ENCODE data around the gene DNAJB6. TPM values are rescaled to one million over a fixed set of nuclear protein-coding genes. Genes with fewer than 3 reads are reported as not detected.

The DNAJB6 gene
- total RNA-seq, 2 donors from 2014 or later, result 68.3 to 199 TPM

DNA sequence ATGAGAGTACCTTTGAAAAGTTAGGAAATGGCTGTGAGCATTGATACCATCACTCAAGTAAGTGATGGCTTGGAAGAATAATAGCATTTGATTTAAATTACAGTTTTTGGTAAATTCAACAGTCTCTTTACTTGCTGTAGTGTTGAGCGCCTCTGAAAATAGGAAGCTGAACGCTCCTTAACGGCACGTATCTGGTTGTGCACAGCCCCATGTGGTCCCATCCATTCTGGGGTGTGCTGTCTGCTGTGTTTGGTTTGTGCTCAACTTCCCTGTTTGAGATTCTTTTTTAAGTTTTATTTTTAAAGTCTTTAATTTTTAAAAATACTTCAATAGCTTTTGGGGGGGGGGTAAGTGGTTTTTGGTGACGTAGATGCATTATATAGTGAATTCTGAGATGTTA is 51.5 kb downstream of the DNAJB6 start:
- Histone ChIP-seq H3K4me3 (no peak overlapping the region), H3K4me1 (replicated peaks) (no peaks in the 10 kb centered on the region), H3K36me3 (no peaks in the 10 kb centered on the region), H3K27ac (no peak overlapping the region), H3K9me3 (no peaks in the 10 kb centered on the region), H3K27me3 (replicated peaks; ENCODE audit: insufficient read depth) (no peaks in the 10 kb centered on the region)
- WGBS, result 93% methylated on average over 5 of the region's 5 CpGs
- DNase-seq (ENCODE audit: low spot score), result no peak
- TF ChIP-seq CTCF (IDR thresholded peaks at IDR 0.05) (no peak), POLR2A (IDR thresholded peaks at IDR 0.05) (no peak), POLR2AphosphoS5 (IDR thresholded peaks at IDR 0.05) (no peak)
- intact Hi-C loops (cut with DNase I), result no loop called here

- intact Hi-C loops (cut with DNase I), result no loop called here
- Histone ChIP-seq H3K9me3 (no peaks in the 10 kb centered on the region), H3K4me3 (no peak overlapping the region), H3K36me3 (no peaks in the 10 kb centered on the region), H3K27ac (no peak overlapping the region), H3K27me3 (replicated peaks; ENCODE audit: insufficient read depth) (no peaks in the 10 kb centered on the region), H3K4me1 (replicated peaks) (no peaks in the 10 kb centered on the region)
- 73% methylated on average over 19 of the region's 19 CpGs for WGBS
- DNase-seq (ENCODE audit: low spot score), result no peak
- TF ChIP-seq POLR2A (IDR thresholded peaks at IDR 0.05) (no peak), CTCF (IDR thresholded peaks at IDR 0.05) (no peak), POLR2AphosphoS5 (IDR thresholded peaks at IDR 0.05) (no peak)
Observed at GRCh38 chr7:157389951-157390730, 53.3 kb downstream of the DNAJB6 start.

DNA sequence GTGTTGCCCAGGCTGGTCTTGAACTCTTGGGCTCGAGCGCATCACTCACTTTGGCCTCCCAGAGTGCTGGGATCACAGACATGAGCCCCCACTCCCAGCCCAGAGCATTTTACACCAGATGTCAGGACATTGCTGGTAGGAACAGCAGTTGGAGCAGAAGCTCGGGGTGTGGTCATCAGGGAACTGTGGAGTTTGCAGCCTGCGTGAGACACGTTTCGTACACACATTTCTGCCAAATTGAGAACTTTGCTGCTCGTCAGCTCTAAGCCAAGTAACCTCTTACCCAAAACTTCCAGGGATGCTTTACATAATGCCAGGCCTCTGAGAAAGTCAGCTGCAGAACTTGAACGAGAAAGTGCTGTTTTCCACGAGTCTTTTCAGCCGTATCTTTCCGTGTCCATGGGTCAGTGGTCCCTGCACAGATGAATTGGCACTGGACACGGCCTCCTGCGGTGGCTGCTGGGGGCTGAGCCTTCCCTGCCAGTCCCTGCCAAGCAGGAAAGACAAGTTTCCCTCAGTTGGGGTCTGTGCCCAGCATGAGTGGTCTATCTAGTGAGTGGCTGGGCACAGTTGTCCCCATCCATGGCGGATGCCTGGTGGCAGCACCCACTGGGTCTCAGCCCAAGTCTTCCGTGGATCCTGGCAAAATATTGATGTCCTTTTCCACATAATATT is 54.4 kb downstream of the DNAJB6 start:
- no peaks in the 10 kb centered on the region for H3K36me3 ChIP-seq

GRCh38 chr7:157392256-157393037 is 55.6 kb downstream of the DNAJB6 start:
- H3K27me3 ChIP-seq (replicated peaks; ENCODE audit: insufficient read depth), result no peaks in the 10 kb centered on the region
- DNase-seq (ENCODE audit: low spot score), result no peak
- H3K36me3 ChIP-seq, result no peaks in the 10 kb centered on the region
- H3K4me3 ChIP-seq, result no peak overlapping the region
- intact Hi-C loops (cut with DNase I), result no loop called here
- no peaks in the 10 kb centered on the region for H3K9me3 ChIP-seq
- no peak for TF ChIP-seq POLR2A (IDR thresholded peaks at IDR 0.05)
- no peak for TF ChIP-seq CTCF (IDR thresholded peaks at IDR 0.05)
- no peak for TF ChIP-seq POLR2AphosphoS5 (IDR thresholded peaks at IDR 0.05)
- H3K27ac ChIP-seq, result no peak overlapping the region
- H3K4me1 ChIP-seq (replicated peaks), result no peaks in the 10 kb centered on the region
- 75% methylated on average over 20 of the region's 20 CpGs for WGBS

More for the DNA sequence above, 54.4 kb downstream of the DNAJB6 start:
- WGBS, result 81% methylated on average over 15 of the region's 15 CpGs
- no peaks in the 10 kb centered on the region for H3K9me3 ChIP-seq
- intact Hi-C loops (cut with DNase I), result no loop called here
- no peak overlapping the region for H3K27ac ChIP-seq
- H3K4me3 ChIP-seq, result no peak overlapping the region
- no peaks in the 10 kb centered on the region for H3K4me1 ChIP-seq (replicated peaks)
- no peak for TF ChIP-seq POLR2AphosphoS5 (IDR thresholded peaks at IDR 0.05)
- TF ChIP-seq CTCF (IDR thresholded peaks at IDR 0.05), result no peak
- TF ChIP-seq POLR2A (IDR thresholded peaks at IDR 0.05), result no peak
- no peak for DNase-seq (ENCODE audit: low spot score)
- H3K27me3 ChIP-seq (replicated peaks; ENCODE audit: insufficient read depth), result no peaks in the 10 kb centered on the region
